GM20431 (cell line): ENCODE data around the gene LSAMP.

ENCODE experiments used
- in situ Hi-C: fragments of 300-500 bp; cut with MseI, MboI; formaldehyde crosslinking; loops from one replicate; pipeline ENCODE4 v1.15.0; 2020; ENCODE audit warnings: low sequenced_read_pairs; ENCODE audit not compliant: unreplicated experiment

Gene LSAMP

GRCh38 chr3:116038968-116039650 lies 406.2 kb downstream of the LSAMP start:
- in situ Hi-C loops: no loop called here

DNA sequence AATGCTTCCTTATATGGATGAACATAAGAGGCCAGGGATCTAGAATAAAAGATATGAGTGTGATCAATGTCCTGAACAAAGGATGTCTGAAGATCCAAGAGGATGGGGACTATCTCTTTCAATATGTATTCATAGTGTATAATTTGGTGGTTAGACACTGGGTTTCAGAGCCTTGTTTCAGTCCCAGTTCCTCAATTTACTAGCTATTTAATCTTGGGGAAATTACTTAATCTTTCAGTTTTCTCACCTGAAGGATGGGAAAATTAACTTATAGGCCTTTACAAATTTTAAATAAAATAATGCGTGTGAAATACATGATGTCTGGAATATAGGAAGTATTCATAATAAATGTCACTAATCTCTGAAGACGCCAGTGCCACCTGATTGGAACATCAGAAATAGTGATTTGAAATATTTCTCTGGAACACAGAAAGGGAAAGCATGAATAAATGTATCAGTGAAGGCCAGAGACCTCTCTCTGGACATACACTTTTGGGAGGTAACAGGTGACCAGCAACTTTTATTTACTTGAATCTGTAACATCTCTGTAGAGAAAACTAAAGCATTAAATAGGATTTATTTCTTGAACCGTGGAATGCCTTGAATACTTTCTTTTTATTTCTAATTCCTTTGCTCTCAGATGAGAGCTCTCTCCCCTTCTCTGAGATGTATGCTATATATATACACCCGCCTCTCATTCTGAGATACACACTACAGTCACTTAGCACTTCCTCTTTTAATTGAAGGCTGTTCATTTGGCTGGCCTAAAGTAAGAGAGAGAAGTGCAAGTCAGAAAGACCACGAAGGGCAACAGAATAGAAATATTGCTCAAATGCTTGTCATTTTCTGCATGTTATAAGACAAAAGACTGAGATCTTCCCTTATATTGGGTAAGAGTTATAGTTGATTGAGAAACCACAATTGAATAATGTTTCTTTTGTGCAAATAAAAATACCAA lies 407.1 kb downstream of the LSAMP start:
- in situ Hi-C loops: no loop called here

DNA sequence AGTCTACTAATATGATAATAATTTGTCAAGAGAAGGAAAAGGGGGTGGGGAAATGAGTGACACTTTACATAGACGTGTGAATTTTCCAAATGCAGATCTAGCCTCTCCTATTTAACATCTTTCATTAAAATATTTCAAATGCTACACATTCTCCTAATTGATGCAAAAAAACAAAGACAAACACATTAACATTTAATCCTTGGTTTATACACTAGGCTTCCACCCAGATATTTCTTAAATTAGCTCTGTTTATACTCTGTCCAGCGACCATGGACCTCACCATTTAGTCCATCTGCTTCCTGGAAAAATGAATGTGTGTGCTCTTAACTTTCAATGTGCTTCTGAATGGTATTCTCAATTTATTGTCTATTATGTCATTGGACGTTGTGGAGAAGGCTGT lies 409.9 kb downstream of the LSAMP start:
- in situ Hi-C loops: no loop called here

GRCh38 chr3:116034794-116035193 lies 410.5 kb downstream of the LSAMP start:
- in situ Hi-C loops: no loop called here

GRCh38 chr3:116034086-116034485 lies 411.2 kb downstream of the LSAMP start:
- in situ Hi-C loops: no loop called here

- in situ Hi-C loops: no loop called here
Measured at GRCh38 chr3:116033516-116033915, 411.8 kb downstream of the LSAMP start.

- in situ Hi-C loops: no loop called here
Measured at GRCh38 chr3:116032176-116032575, 413.1 kb downstream of the LSAMP start.

- in situ Hi-C loops: no loop called here
Measured at GRCh38 chr3:116030131-116030850, 415.0 kb downstream of the LSAMP start.

DNA sequence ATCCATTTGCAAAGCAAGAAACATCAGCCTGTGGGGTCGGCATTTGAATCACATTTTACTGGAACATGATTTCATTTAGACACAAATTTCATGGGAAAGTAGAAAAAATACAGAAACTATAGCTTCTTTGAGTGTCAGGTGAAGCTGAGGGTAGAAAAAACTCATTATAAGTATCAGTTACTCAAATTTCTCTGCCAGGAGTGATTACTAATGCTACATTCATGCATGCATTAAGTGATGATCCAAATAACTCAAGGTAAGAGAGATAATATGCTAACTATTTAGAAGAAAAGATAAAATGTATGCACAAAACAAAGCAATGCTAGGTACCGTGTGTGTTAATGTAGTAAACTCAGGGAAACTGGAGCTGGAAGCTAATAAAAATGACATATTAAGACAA lies 416.0 kb downstream of the LSAMP start:
- in situ Hi-C loops: no loop called here

DNA sequence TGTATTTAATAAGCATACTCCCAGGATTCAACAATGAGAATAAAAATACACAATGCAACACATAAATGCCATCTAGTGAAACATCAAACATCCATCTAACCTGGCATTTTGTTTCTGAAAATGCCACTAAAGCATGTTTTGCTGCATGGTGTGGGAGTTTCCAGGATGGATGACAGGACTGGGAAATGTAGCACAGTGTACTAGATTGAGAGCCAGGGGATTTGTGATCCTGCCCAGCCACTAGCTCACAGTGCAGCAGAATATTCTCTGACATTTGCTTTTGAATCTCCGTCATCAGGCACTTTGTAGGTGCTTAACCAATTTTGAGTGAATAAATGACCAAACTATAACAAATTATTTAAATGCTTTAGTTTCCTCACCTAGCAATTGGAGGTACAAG lies 417.1 kb downstream of the LSAMP start:
- in situ Hi-C loops: no loop called here

GRCh38 chr3:116020989-116021388 lies 424.3 kb downstream of the LSAMP start:
- in situ Hi-C loops: no loop called here

DNA sequence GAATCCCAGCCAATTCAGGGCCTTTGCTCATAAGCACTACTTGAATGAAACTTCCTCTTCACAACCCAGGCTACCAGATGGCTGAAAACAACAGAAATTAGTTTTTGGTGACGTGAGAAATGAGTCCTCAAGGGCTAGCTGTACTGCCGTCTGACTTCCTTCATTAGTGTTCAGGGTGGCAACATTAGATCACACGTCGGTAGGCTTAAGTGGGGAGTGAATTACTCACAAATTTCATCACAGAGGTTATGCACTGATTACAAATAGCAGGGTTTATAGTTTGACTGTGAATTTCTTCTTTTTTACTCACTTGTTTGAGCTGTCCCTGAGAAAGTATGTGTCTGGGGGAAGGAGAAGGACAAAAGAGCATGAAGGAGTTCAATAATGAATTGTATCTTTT lies 424.8 kb downstream of the LSAMP start:
- in situ Hi-C loops: no loop called here

DNA sequence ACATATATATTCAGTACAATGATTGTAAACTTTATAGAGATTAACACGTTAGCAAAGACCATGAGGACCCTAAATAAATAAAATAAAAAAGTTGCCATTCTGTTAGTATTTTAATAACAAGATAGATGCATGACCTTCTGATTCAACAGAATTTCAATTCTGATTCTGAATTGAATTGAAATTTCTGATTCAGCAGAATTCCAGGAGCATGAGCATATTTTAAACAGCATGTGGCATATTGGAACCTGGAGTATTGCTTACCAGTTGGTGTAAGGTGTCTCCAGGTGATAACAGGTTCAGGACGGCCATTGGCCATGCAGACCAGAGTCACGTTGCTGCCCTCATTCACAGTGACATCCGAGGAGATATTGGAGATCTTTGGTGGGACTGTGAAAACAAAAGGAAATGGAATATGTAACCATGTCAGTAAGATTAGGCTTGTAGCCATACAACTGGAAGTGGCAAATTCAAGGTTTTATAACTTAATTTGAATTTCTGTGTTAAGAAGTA lies 426.0 kb downstream of the LSAMP start:
- in situ Hi-C loops: no loop called here

DNA sequence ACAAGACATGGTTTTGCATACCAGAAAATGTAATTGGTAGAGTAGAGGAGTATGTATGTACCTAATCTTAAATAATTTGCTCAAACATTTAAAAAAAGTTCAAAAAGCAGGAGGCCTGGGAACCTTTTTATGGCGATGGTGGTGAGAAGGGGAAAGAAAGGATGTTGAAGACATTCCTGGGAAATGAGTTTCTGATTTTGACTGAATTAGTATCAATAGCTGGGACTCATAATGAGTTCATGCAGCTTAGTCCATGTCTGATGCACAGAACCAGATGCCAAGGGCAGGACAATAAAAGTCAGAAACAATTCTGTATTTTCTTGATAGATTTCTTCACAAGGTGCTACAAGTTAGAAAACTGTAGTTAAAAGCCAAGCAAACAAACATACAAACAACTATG lies 426.6 kb downstream of the LSAMP start:
- in situ Hi-C loops: no loop called here

- in situ Hi-C loops: no loop called here
Measured at GRCh38 chr3:116015931-116016330, 429.4 kb downstream of the LSAMP start.

- in situ Hi-C loops: no loop called here
Measured at GRCh38 chr3:116007000-116007399, 438.3 kb downstream of the LSAMP start.

- in situ Hi-C loops: no loop called here
Measured at GRCh38 chr3:116005404-116005803, 439.9 kb downstream of the LSAMP start.

GRCh38 chr3:116002235-116002634 lies 443.1 kb downstream of the LSAMP start:
- in situ Hi-C loops: no loop called here

DNA sequence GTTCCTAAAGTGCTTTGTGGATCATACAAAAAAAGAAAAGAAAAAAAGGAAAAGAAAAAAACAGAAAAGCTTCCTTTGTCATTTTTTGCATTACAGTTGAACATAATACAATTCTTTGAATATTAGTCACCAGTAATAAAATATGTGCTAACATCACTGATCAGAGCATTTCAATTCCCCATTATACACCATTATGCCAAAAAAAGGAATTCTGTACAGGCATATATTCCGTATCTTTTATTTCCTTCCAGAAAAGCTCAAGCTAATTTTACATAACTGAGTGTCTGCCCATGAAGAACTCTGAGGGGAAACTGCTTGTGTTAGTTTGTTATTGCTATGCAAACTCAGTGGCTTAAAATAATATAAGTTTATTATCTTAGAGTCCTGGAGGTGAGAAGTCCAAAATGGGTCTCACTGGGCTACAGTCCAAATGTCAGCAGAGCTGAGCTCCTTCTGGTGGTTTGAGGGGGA lies 444.1 kb downstream of the LSAMP start:
- in situ Hi-C loops: no loop called here

DNA sequence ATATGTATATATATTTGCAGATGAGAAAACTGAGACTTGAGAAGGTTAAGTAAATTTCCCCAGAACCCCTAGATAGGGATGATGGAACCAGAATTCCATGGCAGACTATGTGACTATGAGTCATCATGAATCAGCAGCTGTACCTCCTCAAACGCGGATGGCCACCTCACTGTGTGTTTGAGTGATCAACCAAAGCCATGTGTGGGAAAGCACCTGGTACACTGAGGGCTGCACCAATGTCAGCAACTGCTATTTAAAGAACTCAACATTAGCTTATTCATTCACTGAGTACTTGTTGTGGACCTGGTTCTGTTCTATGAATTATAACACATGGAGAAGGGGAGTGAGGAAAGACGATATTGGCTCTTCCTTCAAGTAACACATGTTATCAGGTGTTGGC lies 445.0 kb downstream of the LSAMP start:
- in situ Hi-C loops: no loop called here
